ENCODE measurements around the gene LINGO4.

The LINGO4 gene

DNA sequence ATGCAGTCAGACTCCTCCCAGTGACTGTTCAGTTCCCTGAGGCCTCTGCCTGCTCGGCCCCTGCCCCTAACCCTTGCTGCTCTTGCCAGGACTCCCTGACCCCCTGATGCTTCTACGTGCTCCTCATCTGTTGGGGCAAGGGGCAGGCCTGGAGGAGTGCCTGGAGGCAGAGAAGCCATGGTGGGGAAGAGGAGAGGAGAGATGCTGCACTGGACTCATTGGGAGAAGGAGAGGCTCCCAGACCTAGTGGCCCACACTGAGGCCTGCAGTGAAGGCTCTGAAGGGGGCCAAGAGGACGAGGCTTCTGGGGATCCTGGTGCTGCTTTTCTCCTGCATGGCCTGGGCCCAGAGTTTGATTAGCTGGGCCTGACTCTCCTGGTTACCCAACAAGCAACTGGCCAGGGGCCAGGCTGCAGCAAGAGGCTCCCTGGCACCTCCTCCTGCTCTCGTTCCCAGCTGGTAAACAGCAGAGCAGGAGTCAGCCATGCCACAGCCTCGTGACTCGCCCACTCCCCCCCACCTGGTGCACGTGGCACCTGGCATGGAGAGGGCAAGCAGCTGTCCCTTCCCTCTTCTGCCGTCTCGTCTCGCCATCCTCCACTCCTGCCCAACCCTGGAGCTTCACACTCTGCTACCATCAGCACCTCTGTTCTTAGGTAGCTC is 27.2 kb upstream of the LINGO4 start:
- no peak for DNase-seq

- no peak for DNase-seq
Measured at GRCh38 chr1:151831605-151832004, 26.4 kb upstream of the LINGO4 start, which contains the start of gene RORC. Gene RORC, minus strand, starts transcription at chr1:151831802. Its CDS starts 38 bp downstream, at chr1:151831764.

DNA sequence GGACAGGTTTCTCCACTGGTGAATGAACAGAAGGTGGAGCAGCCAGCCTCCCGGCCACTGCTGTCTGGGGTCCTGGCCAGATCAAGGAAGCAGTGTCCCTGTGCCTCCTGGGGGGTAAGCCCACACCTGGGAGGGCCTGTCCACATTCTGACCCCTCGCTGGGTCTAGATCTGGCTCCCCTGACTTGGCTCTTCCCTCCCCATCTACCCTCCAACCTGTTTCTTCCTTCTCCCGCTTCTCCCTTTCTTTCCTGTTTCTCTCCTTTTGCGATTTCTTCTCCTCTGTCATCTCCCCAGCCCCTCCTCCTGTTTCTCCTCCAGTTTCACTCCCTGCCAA is 26.0 kb upstream of the LINGO4 start:
- DNase-seq = no peak

GRCh38 chr1:151830055-151830454 is 24.8 kb upstream of the LINGO4 start:
- no peak for DNase-seq

- DNase-seq = no peak
Measured at GRCh38 chr1:151829352-151830046, 24.3 kb upstream of the LINGO4 start.

- DNase-seq = no peak
Measured at GRCh38 chr1:151828921-151829320, 23.7 kb upstream of the LINGO4 start.

DNA sequence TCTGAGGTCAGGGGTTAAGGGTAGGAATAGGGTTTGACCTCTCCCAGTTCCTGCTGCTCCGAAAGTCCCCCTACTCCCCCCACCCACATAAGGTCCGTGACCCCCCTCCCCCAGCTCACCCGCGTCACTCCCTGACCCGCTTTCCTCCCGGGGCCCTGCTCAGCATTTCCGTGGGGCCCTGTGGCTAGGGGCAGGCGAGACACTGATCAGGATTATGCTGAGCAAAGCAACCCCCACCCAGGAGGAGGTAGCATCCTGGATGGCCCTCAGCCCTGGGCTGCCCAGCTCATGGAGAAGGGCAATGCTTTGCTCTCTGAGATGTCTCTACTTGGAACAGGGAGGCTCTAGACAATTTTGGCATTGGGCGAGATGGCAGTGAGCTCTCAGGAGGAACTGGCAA is 22.6 kb upstream of the LINGO4 start:
- no peak for DNase-seq

DNA sequence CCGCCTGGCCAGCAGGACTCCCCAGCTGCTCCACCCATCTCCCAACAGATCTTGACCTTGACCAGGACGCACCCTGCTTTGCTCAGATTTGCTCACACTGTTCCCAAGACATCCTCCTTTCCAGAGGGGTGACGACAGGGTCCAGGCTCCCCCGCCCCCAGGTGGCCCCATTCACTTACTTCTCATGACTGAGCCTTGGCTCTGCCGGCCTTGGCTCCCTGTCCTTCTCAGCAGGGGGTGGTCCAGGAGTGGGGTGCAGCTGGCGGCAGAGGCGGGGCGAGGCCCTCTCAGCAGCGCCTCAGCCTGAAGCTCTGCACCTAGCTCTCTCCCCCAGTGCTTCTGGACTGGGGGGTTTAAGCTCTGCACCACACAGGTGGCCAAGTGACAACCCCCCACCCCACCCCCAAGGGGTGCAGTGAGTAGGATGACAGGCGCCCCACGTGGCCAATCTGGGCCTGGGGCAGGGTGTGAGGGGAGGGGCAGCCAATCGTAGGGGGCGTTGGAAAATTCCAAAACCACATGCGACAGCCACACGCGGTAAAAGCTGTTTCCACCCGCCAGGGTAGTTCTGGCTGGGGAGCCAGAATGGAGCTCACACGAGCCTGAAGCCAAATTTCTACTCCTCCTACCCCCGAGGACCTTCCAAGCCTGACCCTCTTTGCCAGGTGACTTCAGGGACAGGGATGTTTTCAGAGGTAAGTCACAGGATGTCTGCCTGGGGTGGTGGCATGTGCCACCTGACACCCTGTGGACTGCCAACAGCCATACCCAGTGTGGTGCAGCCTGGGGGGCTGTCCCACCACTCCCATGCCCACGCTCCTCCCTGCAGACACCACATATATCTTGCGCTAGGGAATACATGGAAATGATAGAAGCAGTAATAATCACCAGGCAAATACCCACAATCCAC is 20.8 kb upstream of the LINGO4 start:
- no peak for DNase-seq

DNA sequence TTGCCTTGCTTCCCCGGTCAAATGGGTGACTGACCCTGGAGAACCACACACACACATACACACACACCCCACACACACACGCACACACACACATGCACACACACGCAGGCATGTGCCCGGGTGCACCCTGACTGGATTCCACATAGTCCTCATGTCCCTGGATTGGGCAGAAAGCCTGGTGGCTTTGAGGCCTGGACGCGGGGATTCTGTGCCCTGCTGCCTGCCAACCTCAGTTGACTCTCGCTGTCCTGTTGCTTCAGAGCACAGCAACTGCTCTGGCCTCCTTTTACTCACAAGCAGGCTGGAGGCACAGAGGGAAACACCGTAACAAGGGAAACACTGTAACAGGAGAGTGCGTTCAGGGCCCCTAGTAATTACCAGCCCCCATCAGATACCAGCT is 20.0 kb upstream of the LINGO4 start:
- no peak for DNase-seq

- no peak for DNase-seq
Measured at GRCh38 chr1:151823175-151823574, 18.0 kb upstream of the LINGO4 start.

GRCh38 chr1:151822404-151822803 is 17.2 kb upstream of the LINGO4 start:
- no peak for DNase-seq

DNA sequence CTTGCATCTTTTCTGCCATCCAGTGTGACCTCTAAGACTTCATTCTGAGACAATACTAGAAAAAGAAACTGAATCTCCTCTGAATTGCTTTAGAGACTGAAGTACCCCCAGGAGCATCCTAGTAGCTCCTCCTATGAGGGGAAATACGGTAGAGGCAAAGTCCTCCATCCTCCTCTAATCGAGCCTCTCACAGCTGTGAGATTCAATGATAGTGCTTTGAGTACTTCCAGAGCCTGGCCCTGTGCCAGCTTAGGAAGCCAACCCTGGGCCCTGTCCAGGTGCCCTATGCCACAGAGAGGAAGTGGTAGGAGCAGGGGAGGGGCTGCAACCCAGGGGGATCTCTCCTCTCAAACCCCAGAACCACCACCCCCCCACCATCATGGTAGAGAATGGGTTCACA is 15.7 kb upstream of the LINGO4 start:
- no peak for DNase-seq

- DNase-seq = no peak
Measured at GRCh38 chr1:151819976-151820623, 14.9 kb upstream of the LINGO4 start.

GRCh38 chr1:151819227-151819835 is 14.1 kb upstream of the LINGO4 start:
- no peak for DNase-seq

DNA sequence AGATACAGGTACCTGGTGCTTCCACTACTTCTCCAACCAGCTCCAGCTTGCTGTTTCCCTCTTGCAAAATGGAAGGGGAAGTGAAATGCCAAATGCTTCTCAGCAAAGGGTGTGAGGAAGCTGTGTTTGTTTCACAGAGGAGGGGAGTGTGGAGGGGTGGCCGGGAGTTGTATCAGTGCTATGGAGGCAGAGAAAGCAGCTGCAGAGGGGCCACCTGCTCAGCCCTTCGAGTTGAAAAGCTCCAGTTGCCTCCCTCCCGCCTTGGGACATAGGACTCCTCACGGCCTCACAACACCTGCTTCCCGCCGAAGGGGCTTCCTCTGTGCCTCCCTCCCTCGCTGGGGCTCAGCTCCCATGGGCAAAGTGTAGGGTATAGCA is 12.1 kb upstream of the LINGO4 start:
- DNase-seq = no peak

- DNase-seq = no peak
Measured at GRCh38 chr1:151816548-151817352, 11.5 kb upstream of the LINGO4 start.

DNA sequence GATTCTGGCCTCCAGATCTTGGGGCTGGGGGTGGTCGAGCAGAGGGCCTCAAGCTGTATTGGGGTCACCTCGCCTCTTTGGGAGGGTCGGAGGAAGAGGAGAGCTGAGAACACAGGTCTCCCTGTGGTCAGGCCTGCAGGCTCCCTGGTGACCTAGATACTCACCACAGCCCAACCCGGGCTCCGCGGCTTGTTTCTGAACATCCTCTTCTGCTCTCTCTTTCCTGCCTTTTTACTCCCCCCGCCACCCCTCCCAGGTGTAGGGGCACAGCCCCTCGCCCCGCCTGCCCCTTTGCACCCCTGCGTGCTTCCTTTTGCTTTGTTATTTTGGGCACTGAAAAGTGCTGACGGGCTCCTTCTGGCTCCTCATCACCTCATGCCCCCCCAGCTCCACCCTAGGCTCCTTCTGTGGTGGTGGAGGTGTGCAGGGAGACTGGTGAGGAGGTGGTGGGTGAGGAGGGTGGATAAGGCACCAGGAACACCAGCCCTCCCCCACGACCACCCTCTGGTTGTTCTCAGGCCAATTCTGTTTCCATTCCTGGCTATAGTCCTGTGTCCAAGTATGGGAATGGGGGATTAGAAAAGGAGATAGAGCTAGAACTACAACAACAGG is 10.6 kb upstream of the LINGO4 start:
- no peak for DNase-seq

GRCh38 chr1:151814971-151815545 is 9.8 kb upstream of the LINGO4 start:
- no peak for DNase-seq

- DNase-seq = no peak
Measured at GRCh38 chr1:151814426-151814825, 9.2 kb upstream of the LINGO4 start.

GRCh38 chr1:151813271-151813977 is 8.2 kb upstream of the LINGO4 start:
- DNase-seq = no peak

Data from activated CD4-positive, CD25-positive, alpha-beta regulatory T cell treated with anti-CD3 and anti-CD28 coated beads, Interleukin-2, amount 50 U/mL, for 72 hours (primary cell).